GM21723 (cell line): ENCODE results near the gene FMR1NB.

Experiments
- ATAC-seq: cut with Tn5 transposase; IDR thresholded peaks from one replicate; pipeline ENCODE4 v1.9.1; 2021; ENCODE audit warnings: mild to moderate bottlenecking, moderate library complexity; ENCODE audit not compliant: unreplicated experiment

Gene FMR1NB

GRCh38 chrX:147981038-147981752 is at the start of gene FMR1NB:
FMR1NB (plus strand) TSS chrX:147981337; CDS start chrX:147981403, 66 bp downstream.
- ATAC-seq: no peak

GRCh38 chrX:147933815-147934214 is 47.3 kb upstream of the FMR1NB start:
- ATAC-seq: no peak

- ATAC-seq: no peak
Measured at GRCh38 chrX:147935156-147935758, 45.9 kb upstream of the FMR1NB start.

GRCh38 chrX:147945286-147945685 is 35.9 kb upstream of the FMR1NB start:
- no peak for ATAC-seq

GRCh38 chrX:147948531-147948930 is 32.6 kb upstream of the FMR1NB start:
- no peak for ATAC-seq

GRCh38 chrX:147950352-147950751 is 30.8 kb upstream of the FMR1NB start:
- no peak for ATAC-seq

- no peak for ATAC-seq
Measured at GRCh38 chrX:147953976-147954375, 27.2 kb upstream of the FMR1NB start.

- no peak for ATAC-seq
Measured at GRCh38 chrX:147957291-147957690, 23.8 kb upstream of the FMR1NB start.

- ATAC-seq: no peak
Measured at GRCh38 chrX:147958291-147958690, 22.8 kb upstream of the FMR1NB start.

GRCh38 chrX:147960722-147961121 is 20.4 kb upstream of the FMR1NB start:
- no peak for ATAC-seq

- ATAC-seq: no peak
Measured at GRCh38 chrX:147962476-147962875, 18.7 kb upstream of the FMR1NB start.

- no peak for ATAC-seq
Measured at GRCh38 chrX:147978931-147979330, 2.2 kb upstream of the FMR1NB start.

GRCh38 chrX:148020329-148020728 is 39.2 kb downstream of the FMR1NB start:
- no peak for ATAC-seq

- peak; percentile 95 for ATAC-seq
Measured at GRCh38 chrX:148024425-148025148, 43.5 kb downstream of the FMR1NB start.

GRCh38 chrX:148035380-148035779 is 54.2 kb downstream of the FMR1NB start:
- no peak for ATAC-seq

- ATAC-seq: no peak
Measured at GRCh38 chrX:148037020-148037419, 55.9 kb downstream of the FMR1NB start.

- ATAC-seq: no peak
Measured at GRCh38 chrX:148043271-148043855, 62.2 kb downstream of the FMR1NB start.

GRCh38 chrX:148047200-148047599 is 66.1 kb downstream of the FMR1NB start:
- ATAC-seq: no peak

- ATAC-seq: no peak
Measured at GRCh38 chrX:148049441-148049840, 68.3 kb downstream of the FMR1NB start.

- no peak for ATAC-seq
Measured at GRCh38 chrX:148051973-148052372, 70.8 kb downstream of the FMR1NB start.

- no peak for ATAC-seq
Measured at GRCh38 chrX:148067285-148067684, 86.1 kb downstream of the FMR1NB start.
